Fibroblast of the aortic adventitia (primary cell): ENCODE measurements around the gene FSTL3. TPM values are rescaled to one million over a fixed set of nuclear protein-coding genes. Genes with fewer than 3 reads are reported as not detected.

Experiments used
- DNase-seq: peaks from one replicate; pipeline ENCODE4 v3.0.0-alpha.2; 2010; ENCODE audit warnings: low read depth
- H3K4me3 ChIP-seq: 2 replicates; pipeline ENCODE4 v1.5.1; 2011; ENCODE audit warnings: low read depth, mild to moderate bottlenecking, control low read depth, low read length, moderate library complexity
- total RNA-seq: library from RNA; depleted of rRNA; stranded (reverse); fragments of >200 nt; gene quantifications from 2 replicates; pipeline ENCODE4 v1.2.3, GENCODE V29; 2012; ENCODE audit warnings: low replicate concordance
- TF ChIP-seq, protein P1 (sequence below): IDR thresholded peaks from 2 replicates; pipeline ENCODE4 v1.5.1; 2011; ENCODE audit warnings: mild to moderate bottlenecking, low read length, control low read depth, inconsistent platforms; ENCODE audit not compliant: insufficient read depth

The FSTL3 gene
- total RNA-seq, 1 donor: 14.8 TPM

DNA sequence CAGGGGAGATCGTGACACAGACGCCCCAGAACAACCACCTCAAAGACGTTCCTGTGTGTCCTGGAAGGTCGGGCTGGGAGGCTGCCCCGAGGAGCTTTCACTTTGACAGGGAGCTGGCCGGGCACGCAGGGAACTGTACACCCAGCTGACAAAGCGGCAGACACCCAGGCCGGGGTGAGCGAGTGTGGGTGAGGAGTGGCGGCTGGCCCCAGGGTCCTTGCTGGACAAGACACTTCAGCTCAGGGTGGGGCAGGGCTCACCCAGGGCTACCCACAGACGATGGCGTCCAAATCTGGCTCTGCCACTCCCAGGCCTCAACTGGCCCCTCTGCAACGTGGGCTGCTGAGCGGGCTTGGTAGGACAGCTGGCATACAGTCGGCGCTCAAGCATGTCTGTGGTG lies 34.5 kb upstream of the FSTL3 start:
- TF ChIP-seq, protein P1, sequence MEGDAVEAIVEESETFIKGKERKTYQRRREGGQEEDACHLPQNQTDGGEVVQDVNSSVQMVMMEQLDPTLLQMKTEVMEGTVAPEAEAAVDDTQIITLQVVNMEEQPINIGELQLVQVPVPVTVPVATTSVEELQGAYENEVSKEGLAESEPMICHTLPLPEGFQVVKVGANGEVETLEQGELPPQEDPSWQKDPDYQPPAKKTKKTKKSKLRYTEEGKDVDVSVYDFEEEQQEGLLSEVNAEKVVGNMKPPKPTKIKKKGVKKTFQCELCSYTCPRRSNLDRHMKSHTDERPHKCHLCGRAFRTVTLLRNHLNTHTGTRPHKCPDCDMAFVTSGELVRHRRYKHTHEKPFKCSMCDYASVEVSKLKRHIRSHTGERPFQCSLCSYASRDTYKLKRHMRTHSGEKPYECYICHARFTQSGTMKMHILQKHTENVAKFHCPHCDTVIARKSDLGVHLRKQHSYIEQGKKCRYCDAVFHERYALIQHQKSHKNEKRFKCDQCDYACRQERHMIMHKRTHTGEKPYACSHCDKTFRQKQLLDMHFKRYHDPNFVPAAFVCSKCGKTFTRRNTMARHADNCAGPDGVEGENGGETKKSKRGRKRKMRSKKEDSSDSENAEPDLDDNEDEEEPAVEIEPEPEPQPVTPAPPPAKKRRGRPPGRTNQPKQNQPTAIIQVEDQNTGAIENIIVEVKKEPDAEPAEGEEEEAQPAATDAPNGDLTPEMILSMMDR: no peak
- DNase-seq: no peak
- H3K4me3 ChIP-seq: no peak overlapping the region

DNA sequence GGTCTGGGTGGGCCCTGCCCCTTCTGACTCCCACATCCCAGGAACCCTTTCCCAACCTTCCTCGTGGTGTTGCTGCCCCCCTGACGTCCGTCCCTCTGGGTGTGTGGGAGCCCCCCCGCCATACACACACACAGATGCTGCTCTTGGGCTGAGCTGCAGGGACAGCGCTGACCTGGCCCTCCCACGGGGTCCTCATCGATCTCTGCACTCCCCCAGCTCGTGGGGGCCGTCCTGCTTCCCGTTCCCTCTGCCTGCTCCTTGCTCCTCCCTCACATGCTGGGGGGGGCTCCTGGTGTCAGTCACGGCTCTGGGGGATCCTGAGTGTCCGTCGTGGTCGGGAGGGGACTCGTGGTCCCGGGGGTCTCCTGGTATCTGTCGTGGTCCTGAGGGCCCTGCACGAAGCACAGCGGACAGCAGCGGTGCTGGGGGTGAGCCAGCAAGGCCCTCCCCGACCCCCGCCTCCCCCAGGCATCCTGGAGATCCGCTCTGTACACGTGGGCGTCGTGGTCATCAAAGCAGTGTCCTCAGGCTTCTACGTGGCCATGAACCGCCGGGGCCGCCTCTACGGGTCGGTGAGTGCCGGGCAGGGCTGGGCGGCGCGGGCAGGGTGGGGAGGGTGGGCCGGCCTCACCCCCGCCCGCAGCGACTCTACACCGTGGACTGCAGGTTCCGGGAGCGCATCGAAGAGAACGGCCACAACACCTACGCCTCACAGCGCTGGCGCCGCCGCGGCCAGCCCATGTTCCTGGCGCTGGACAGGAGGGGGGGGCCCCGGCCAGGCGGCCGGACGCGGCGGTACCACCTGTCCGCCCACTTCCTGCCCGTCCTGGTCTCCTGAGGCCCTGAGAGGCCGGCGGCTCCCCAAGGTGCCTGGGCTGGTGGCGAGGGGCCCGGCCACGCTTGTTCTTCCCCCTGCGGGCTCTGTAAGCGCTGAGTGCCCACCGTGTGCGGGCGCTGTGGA lies 33.1 kb upstream of the FSTL3 start:
- DNase-seq: no peak
- no peak overlapping the region for H3K4me3 ChIP-seq
- TF ChIP-seq, protein P1: no peak

DNA sequence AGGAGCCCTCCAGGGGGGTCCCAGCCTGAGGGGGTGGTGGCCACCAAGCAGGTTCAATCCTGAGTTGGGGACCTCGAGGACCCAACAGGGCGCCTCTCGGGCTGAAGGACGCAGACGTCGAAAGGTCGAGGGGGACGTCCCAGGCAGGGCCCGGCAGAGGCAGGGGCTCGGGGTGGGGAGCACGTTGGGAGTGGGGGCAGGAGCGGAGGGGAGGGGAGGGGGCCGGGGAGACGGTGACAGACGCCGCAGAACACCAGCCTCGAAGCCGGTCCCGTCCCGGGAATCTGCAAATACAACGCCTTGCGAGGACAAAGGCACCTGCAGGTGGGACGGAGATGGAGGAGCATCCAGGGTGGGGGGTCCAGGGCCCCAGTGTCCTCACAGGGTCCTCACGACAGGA lies 32.5 kb upstream of the FSTL3 start:
- H3K4me3 ChIP-seq: no peak overlapping the region
- TF ChIP-seq, protein P1: no peak
- DNase-seq: no peak

DNA sequence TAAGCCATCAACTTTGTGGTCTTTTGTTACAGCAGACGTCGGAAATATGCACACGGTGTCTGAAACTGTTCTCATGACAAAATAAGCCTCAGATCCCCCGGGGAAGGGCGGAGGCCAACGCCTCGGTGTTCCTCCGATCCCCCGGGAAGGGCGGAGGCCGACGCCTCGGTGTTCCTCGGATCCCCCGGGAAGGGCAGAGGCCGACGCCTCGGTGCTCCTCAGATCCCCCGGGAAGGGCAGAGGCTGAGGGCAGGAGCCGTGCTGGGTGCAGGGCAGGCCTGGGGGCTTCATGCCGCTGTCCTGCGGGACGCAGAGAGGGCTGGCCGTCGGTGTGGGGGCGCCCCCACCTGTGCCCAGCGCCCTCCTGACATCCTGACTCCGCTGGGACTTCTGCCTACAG lies 31.8 kb upstream of the FSTL3 start:
- no peak overlapping the region for H3K4me3 ChIP-seq
- TF ChIP-seq, protein P1: no peak
- DNase-seq: no peak

DNA sequence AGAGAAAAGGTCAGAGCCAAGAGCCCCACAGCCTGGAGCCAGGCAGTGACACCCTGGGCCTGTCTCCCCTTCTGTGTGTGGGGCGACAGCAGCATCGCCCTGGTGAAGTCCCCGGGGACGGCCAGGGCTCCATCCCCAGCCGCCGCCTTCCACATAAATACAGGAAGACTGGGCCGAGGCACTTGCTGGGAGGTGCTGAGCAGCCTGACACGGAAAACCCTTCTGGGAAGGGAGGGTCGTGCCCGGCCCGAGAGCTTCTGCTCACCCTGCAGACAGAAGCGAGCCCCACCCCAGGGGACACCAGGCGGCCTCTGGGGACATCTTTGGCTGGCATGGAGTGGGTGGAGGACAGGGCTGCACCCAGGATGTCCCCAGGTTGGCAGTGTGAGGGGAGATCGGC lies 31.4 kb upstream of the FSTL3 start:
- TF ChIP-seq, protein P1: no peak
- DNase-seq: no peak
- no peak overlapping the region for H3K4me3 ChIP-seq

DNA sequence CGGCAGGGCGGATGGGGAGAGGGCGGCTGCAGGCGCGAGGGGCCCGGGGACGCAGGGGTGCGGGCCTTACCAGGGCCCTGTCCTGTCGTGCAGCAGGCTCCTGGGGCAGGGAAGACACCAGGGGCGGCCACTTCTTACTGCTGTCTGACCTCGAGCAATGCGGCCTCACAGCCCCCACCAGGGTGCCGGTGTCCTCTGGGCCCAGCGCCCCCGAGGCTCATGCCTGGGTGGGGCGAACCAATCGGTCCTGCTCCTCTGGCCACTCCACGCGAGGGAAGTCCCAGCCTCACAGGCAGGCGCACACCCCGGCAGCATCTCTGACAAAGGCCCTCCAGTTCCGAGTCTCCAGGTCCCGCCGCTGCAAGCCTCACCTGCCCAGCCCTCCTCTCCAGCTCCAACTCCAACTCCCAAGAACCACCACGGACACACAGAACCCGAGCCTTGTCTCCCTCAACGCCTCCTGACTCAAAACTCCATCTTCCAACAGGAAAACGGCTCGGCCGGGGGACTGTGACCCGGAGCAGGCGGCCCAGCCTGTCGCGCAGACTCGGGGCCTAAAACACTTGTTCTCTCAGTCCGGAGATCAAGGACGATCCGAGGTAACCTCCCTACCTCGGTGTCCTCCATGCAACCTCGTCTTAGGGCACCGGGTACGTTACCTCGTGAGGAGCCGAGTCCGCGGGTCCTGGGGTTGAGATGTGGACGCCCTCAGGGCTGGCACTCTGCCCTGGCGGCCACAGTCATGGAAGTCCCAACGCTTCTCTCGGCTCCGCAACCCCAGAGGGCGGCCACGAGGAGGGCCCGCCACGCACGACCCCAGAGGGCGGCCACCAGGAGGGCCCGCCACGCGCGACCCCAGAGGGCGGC lies 30.0 kb upstream of the FSTL3 start:
- DNase-seq: no peak
- H3K4me3 ChIP-seq: no peak overlapping the region
- TF ChIP-seq, protein P1: no peak
